Mesenchymal stem cell (in vitro differentiated cells and primary cell): ENCODE measurements around the gene SLIT3.
A peak's percentile ranks its signal among the peaks of the same experiment; 100 is the strongest.

Experiments
- DNase-seq: peaks from one replicate; pipeline ENCODE4 v3.0.0-alpha.2; 2013
- H2AFZ ChIP-seq: one replicate; pipeline ENCODE4 v1.6.1; 2013; ENCODE audit warnings: low read depth, mild to moderate bottlenecking, control low read depth, inconsistent platforms, low read length, moderate library complexity
- H2AK5ac ChIP-seq: 2 replicates; pipeline ENCODE4 v1.6.1; 2013; ENCODE audit warnings: low read length, moderate library complexity, mild to moderate bottlenecking, inconsistent platforms; ENCODE audit not compliant: severe bottlenecking
- H2BK120ac ChIP-seq: one replicate; pipeline ENCODE4 v1.6.1; 2013; ENCODE audit warnings: low read depth, mild to moderate bottlenecking, inconsistent platforms, low read length, moderate library complexity
- H2BK12ac ChIP-seq, 2 experiments: one replicate each; pipeline ENCODE4 v1.6.1; 2013; ENCODE audit warnings: inconsistent platforms in 2 of 2, low read length in 2 of 2, mild to moderate bottlenecking in 2 of 2, moderate library complexity in 2 of 2, control low read depth in 1 of 2
- H2BK15ac ChIP-seq: one replicate; pipeline ENCODE4 v1.6.1; 2013; ENCODE audit warnings: mild to moderate bottlenecking, low read depth, inconsistent platforms; ENCODE audit not compliant: poor library complexity, severe bottlenecking
- H2BK5ac ChIP-seq: 2 replicates; pipeline ENCODE4 v1.6.1; 2013; ENCODE audit warnings: low read depth, mild to moderate bottlenecking, low read length, control low read depth, inconsistent platforms; ENCODE audit not compliant: poor library complexity, severe bottlenecking
- H3K14ac ChIP-seq, 2 experiments: one replicate each; pipeline ENCODE4 v1.6.1; 2013; ENCODE audit warnings: inconsistent platforms in 2 of 2, low read length in 2 of 2, control low read depth in 1 of 2, mild to moderate bottlenecking in 1 of 2, moderate library complexity in 1 of 2
- H3K18ac ChIP-seq, 2 experiments: one replicate each; pipeline ENCODE4 v1.6.1; 2013; ENCODE audit warnings: inconsistent platforms in 2 of 2, low read length in 2 of 2, control low read depth in 1 of 2, low read depth in 1 of 2, mild to moderate bottlenecking in 1 of 2
- H3K23ac ChIP-seq, 2 experiments: one replicate each; pipeline ENCODE4 v1.6.1; 2013; ENCODE audit warnings: inconsistent platforms in 2 of 2, low read length in 2 of 2, mild to moderate bottlenecking in 2 of 2, moderate library complexity in 2 of 2, control low read depth in 1 of 2
- H3K27ac ChIP-seq: 2 replicates; pipeline ENCODE4 v1.5.1; 2013; ENCODE audit warnings: mild to moderate bottlenecking, moderate library complexity, low read length, control low read depth, inconsistent platforms; ENCODE audit not compliant: poor library complexity, severe bottlenecking
- H3K27me3 ChIP-seq, 2 experiments: 2 replicates each; pipeline versions ENCODE4 v1.6.1 to v1.7.0; 2013; ENCODE audit warnings: low read length in 2 of 2, mild to moderate bottlenecking in 2 of 2, moderate library complexity in 2 of 2, control low read depth in 1 of 2, inconsistent platforms in 1 of 2; ENCODE audit not compliant: control insufficient read depth in 1 of 2, insufficient read depth in 1 of 2
- H3K36me3 ChIP-seq, 2 experiments: 2 replicates each; pipeline versions ENCODE4 v1.6.1 to v1.7.0; 2013; ENCODE audit warnings: low read length in 2 of 2, control low read depth in 1 of 2, inconsistent platforms in 1 of 2, low read depth in 1 of 2, mild to moderate bottlenecking in 1 of 2; ENCODE audit not compliant: insufficient read depth in 2 of 2, control insufficient read depth in 1 of 2
- H3K4ac ChIP-seq, 2 experiments: one replicate each; pipeline ENCODE4 v1.6.1; 2013; ENCODE audit warnings: inconsistent platforms in 2 of 2, low read length in 2 of 2, mild to moderate bottlenecking in 2 of 2, moderate library complexity in 2 of 2, control low read depth in 1 of 2, low read depth in 1 of 2
- H3K4me1 ChIP-seq: 2 replicates; pipeline ENCODE4 v1.6.1; 2013; ENCODE audit warnings: low read depth, low read length, control low read depth; ENCODE audit not compliant: control insufficient read depth, insufficient read depth
- H3K4me2 ChIP-seq: 2 replicates; pipeline ENCODE4 v1.6.1; 2013; ENCODE audit warnings: low read length, mild to moderate bottlenecking, inconsistent platforms; ENCODE audit not compliant: poor library complexity, severe bottlenecking
- H3K4me3 ChIP-seq, 2 experiments: 2 replicates each; pipeline versions ENCODE4 v1.5.1 to v1.7.0; 2013; ENCODE audit warnings: low read length in 2 of 2, mild to moderate bottlenecking in 2 of 2, control low read depth in 1 of 2, low read depth in 1 of 2; ENCODE audit not compliant: insufficient read depth in 1 of 2
- H3K79me1 ChIP-seq: replicated peaks from 2 replicates; pipeline ENCODE4 v1.6.1; 2013; ENCODE audit warnings: mild to moderate bottlenecking, control low read depth, low read length, inconsistent platforms; ENCODE audit not compliant: poor library complexity, severe bottlenecking
- H3K9ac ChIP-seq: 2 replicates; pipeline ENCODE4 v1.7.0; 2013; ENCODE audit warnings: mild to moderate bottlenecking, low read length, moderate library complexity
- H3K9me3 ChIP-seq: 2 replicates; pipeline ENCODE4 v1.7.0; 2013; ENCODE audit warnings: mild to moderate bottlenecking, low read length; ENCODE audit not compliant: control insufficient read depth
- H4K8ac ChIP-seq: one replicate; pipeline ENCODE4 v1.6.1; 2013; ENCODE audit warnings: inconsistent platforms, mild to moderate bottlenecking, low read length, moderate library complexity
- H4K91ac ChIP-seq: one replicate; pipeline ENCODE4 v1.6.1; 2013; ENCODE audit warnings: mild to moderate bottlenecking, low read length, inconsistent platforms
- WGBS: methylation state at CpG from one replicate; pipeline ENCODE4 v1.1.7; 2013; ENCODE audit warnings: mixed read lengths; 5-methylcytosine and 5-hydroxymethylcytosine counted together

SLIT3 gene

GRCh38 chr5:169020102-169020501 lies 280.8 kb downstream of the SLIT3 start:
- Histone ChIP-seq H3K36me3 (peaks cover 0 to 24% of the 10 kb centered on the region in 2 experiments), H3K4me2 (no peak overlapping the region), H3K9me3 (no peaks in the 10 kb centered on the region), H3K27ac (no peak overlapping the region), H2BK12ac (no peak overlapping the region), H3K9ac (no peak overlapping the region), H2AFZ (no peak overlapping the region), H4K91ac (no peak overlapping the region), H3K4me1 (no peaks in the 10 kb centered on the region), H2BK5ac (no peak overlapping the region), H2BK15ac (no peak overlapping the region), H2AK5ac (no peak overlapping the region), H3K18ac (no peak overlapping the region), H3K4ac (no peak overlapping the region), H3K27me3 (peaks cover 0 to 28% of the 10 kb centered on the region in 2 experiments), H3K79me1 (no peaks in the 10 kb centered on the region), H3K14ac (no peak overlapping the region), H4K8ac (no peak overlapping the region), H3K23ac (no peak overlapping the region), H2BK120ac (no peak overlapping the region), H3K4me3 (no peak overlapping the region)
- 15% methylated on average over 2 of the region's 2 CpGs for WGBS
- DNase-seq, result peak; percentile 8

DNA sequence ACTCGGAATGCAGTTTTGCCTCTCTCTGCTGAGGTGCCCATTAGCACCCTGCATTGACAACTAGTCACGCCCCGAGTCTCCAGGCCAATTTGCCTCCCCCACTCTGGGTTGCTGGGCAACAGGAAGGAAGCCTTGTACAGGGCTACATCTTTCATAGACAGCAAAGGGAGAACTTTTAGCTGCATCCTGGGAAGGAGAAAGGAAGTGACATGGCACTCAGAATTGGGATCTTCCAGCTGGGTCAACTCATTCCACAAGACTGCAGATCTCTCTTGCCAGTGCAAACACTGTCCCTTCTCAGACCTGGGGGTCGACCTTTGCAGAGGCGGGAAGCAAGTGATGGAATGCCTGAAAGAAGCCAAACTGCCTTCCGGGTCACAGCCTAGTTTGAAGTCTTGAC lies 282.0 kb downstream of the SLIT3 start:
- Histone ChIP-seq H3K27me3 (peaks cover 0 to 26% of the 10 kb centered on the region in 2 experiments), H3K4me2 (no peak overlapping the region), H2BK5ac (no peak overlapping the region), H2BK15ac (no peak overlapping the region), H3K14ac (no peak overlapping the region), H3K4ac (no peak overlapping the region), H2AK5ac (no peak overlapping the region), H2BK12ac (no peak overlapping the region), H3K36me3 (peaks cover 0 to 15% of the 10 kb centered on the region in 2 experiments), H3K9ac (no peak overlapping the region), H3K9me3 (no peaks in the 10 kb centered on the region), H3K27ac (no peak overlapping the region), H2BK120ac (no peak overlapping the region), H2AFZ (no peak overlapping the region), H3K23ac (no peak overlapping the region), H3K4me1 (no peaks in the 10 kb centered on the region), H3K18ac (no peak overlapping the region), H3K79me1 (no peaks in the 10 kb centered on the region), H3K4me3 (no peak overlapping the region), H4K8ac (no peak overlapping the region), H4K91ac (no peak overlapping the region)
- no peak for DNase-seq
- 85% methylated on average over 6 of the region's 6 CpGs for WGBS

GRCh38 chr5:169015991-169016390 lies 284.9 kb downstream of the SLIT3 start:
- H3K4me3 ChIP-seq, result no peak overlapping the region
- H3K23ac ChIP-seq, result no peak overlapping the region
- peaks cover 0 to 10% of the 10 kb centered on the region in 2 experiments for H3K36me3 ChIP-seq
- no peak overlapping the region for H3K4me2 ChIP-seq
- WGBS, result 21% methylated on average over 5 of the region's 5 CpGs
- no peak overlapping the region for H2BK15ac ChIP-seq
- H3K4ac ChIP-seq, result no peak overlapping the region
- no peak overlapping the region for H2BK5ac ChIP-seq
- H3K79me1 ChIP-seq, result no peaks in the 10 kb centered on the region
- no peak overlapping the region for H3K18ac ChIP-seq
- peaks cover 0 to 32% of the 10 kb centered on the region in 2 experiments for H3K27me3 ChIP-seq
- no peak overlapping the region for H2AFZ ChIP-seq
- H3K14ac ChIP-seq, result no peak overlapping the region
- no peak overlapping the region for H2BK12ac ChIP-seq
- H3K9ac ChIP-seq, result no peak overlapping the region
- H4K91ac ChIP-seq, result no peak overlapping the region
- H3K9me3 ChIP-seq, result no peaks in the 10 kb centered on the region
- H2BK120ac ChIP-seq, result no peak overlapping the region
- no peak overlapping the region for H3K27ac ChIP-seq
- no peak overlapping the region for H4K8ac ChIP-seq
- H2AK5ac ChIP-seq, result no peak overlapping the region
- DNase-seq, result no peak
- no peaks in the 10 kb centered on the region for H3K4me1 ChIP-seq

DNA sequence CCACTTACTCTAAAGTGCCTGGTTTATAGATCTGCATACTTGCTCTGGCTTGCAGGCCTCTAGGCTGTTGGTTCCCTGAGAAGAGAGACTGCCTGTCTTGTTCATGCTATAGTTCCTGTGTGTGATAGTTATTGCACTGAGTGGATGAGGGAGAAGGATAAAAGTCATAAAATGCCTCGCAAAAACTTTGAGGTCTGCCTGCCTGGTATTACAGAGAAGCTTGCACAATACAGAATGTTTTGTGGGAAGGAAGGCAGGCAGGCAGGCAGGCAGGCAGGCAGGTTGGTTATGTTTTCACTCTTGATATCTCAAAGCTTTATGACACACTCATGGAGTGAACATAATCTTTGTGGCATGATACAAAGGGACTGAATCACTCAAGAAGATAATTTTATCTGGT lies 287.1 kb downstream of the SLIT3 start:
- no peak overlapping the region for H3K23ac ChIP-seq
- WGBS, result 27% methylated on average over 1 of the region's 1 CpG
- H3K4ac ChIP-seq, result no peak overlapping the region
- H2BK5ac ChIP-seq, result no peak overlapping the region
- H2BK120ac ChIP-seq, result no peak overlapping the region
- no peak overlapping the region for H2BK12ac ChIP-seq
- H3K27ac ChIP-seq, result no peak overlapping the region
- H3K18ac ChIP-seq, result no peak overlapping the region
- no peak overlapping the region for H2AFZ ChIP-seq
- H4K8ac ChIP-seq, result no peak overlapping the region
- H3K27me3 ChIP-seq, result peaks cover 0 to 36% of the 10 kb centered on the region in 2 experiments
- no peak overlapping the region for H2AK5ac ChIP-seq
- no peak for DNase-seq
- no peaks in the 10 kb centered on the region for H3K79me1 ChIP-seq
- no peak overlapping the region for H2BK15ac ChIP-seq
- H3K14ac ChIP-seq, result no peak overlapping the region
- H4K91ac ChIP-seq, result no peak overlapping the region
- no peak overlapping the region for H3K4me2 ChIP-seq
- H3K4me3 ChIP-seq, result no peak overlapping the region
- no peak overlapping the region for H3K9ac ChIP-seq
- H3K9me3 ChIP-seq, result no peaks in the 10 kb centered on the region
- no peaks in the 10 kb centered on the region for H3K4me1 ChIP-seq
- H3K36me3 ChIP-seq, result peaks cover 0 to 10% of the 10 kb centered on the region in 2 experiments
